Vein endothelial cell (primary cell): ENCODE results near the gene RBM15B. TPM values are rescaled to one million over a fixed set of nuclear protein-coding genes. Genes with fewer than 3 reads are reported as not detected.

Experiments used
- total RNA-seq: library from RNA; depleted of rRNA; stranded (reverse); fragments of >200 nt; gene quantifications from 2 replicates; pipeline ENCODE4 v1.2.3, GENCODE V29; 2012

The RBM15B gene, protein sequence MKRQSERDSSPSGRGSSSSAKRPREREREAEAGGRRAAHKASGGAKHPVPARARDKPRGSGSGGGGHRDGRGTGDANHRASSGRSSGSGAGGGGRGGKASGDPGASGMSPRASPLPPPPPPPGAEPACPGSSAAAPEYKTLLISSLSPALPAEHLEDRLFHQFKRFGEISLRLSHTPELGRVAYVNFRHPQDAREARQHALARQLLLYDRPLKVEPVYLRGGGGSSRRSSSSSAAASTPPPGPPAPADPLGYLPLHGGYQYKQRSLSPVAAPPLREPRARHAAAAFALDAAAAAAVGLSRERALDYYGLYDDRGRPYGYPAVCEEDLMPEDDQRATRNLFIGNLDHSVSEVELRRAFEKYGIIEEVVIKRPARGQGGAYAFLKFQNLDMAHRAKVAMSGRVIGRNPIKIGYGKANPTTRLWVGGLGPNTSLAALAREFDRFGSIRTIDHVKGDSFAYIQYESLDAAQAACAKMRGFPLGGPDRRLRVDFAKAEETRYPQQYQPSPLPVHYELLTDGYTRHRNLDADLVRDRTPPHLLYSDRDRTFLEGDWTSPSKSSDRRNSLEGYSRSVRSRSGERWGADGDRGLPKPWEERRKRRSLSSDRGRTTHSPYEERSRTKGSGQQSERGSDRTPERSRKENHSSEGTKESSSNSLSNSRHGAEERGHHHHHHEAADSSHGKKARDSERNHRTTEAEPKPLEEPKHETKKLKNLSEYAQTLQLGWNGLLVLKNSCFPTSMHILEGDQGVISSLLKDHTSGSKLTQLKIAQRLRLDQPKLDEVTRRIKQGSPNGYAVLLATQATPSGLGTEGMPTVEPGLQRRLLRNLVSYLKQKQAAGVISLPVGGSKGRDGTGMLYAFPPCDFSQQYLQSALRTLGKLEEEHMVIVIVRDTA
- 45.8 and 64.0 TPM in 2 replicates for total RNA-seq

DNA sequence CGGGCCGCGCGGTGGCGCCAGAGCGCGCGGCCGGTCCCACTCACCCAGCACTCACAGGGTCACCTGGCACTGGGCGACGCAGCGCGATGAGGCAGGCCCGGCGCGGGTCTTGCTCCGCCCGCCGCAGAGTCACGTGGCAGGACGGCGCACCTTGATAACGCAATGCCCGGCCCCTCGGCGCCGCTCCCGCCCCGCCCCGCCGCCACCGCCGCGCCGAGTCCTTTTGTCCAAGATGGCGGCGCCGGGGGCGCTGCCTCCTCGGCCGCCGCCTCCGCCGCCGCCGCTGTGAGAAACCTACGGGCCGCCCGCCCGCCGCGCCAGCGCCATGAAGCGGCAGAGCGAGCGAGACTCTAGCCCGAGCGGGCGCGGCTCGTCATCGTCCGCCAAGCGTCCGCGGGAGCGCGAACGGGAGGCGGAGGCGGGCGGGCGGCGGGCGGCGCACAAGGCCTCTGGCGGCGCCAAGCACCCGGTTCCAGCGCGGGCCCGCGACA lies at the start of gene RBM15B:
RBM15B (plus strand) TSS at position 211 of the 491 bp plus-strand sequence; CDS start at position 326, 115 bp downstream.

GRCh38 chr3:51384726-51385473 lies 6.2 kb upstream of the RBM15B start, which contains the start of gene MANF:
TSS of gene MANF (plus strand) at chr3:51385291. CDS start at chr3:51385343, 52 bp downstream.

Other genes starting within 250 kb of the RBM15B start
- gene MANF, start 6.0 kb upstream of the RBM15B start, total RNA-seq = 81.5 and 106 TPM in 2 replicates
- gene DCAF1, start 108.7 kb downstream of the RBM15B start, total RNA-seq = 17.0 and 19.5 TPM in 2 replicates
- 37.5 and 39.8 TPM in 2 replicates for gene RAD54L2, start 147.4 kb downstream of the RBM15B start, total RNA-seq